K562 (cell line): ENCODE results near the gene TFEC. TPM values are rescaled to one million over a fixed set of nuclear protein-coding genes. Genes with fewer than 3 reads are reported as not detected.

Source experiments
- ATAC-seq: fragments of 200-7000 bp; cut with Tn5 transposase; 3 replicates; pipeline ENCODE4 v1.9.1; 2020; ENCODE audit warnings: moderate library complexity
- BruUV-seq: library from RNA; stranded (reverse); fragments of 400-500 nt; replicated peaks from 2 replicates; lab custom pipeline; 2021; lab: Mats Ljungman, UMichigan
- CTCF ChIA-PET: fragments of 300-600 bp; formaldehyde crosslinking; extraction: SDS; loops from one replicate; lab custom pipeline; 2021; ENCODE audit warnings: low intra/inter-chr PET ratio; lab: Yijun Ruan, JAX
- POLR2A ChIA-PET: fragments of 300-600, 350-650 bp; sonication (Branson Sonifier 250); formaldehyde crosslinking; extraction: SDS; loops from one replicate; lab custom pipeline; 2021; ENCODE audit warnings: antibody characterized with exemption, inconsistent platforms; lab: Yijun Ruan, JAX
- DNase-seq, 4 experiments: peaks; one replicate each; pipeline versions ENCODE4 v3.0.0 to v3.0.0-alpha.2; 2011 to 2018; ENCODE audit warnings: low spot score in 3 of 4, mixed read lengths in 3 of 4; ENCODE audit errors: extremely low read depth in 1 of 4
- FAIRE-seq: peaks from 2 replicates; lab custom pipeline; 2011; peaks lifted over from hg19 to GRCh38; lab: Jason Lieb, UNC
- H2AFZ ChIP-seq: 2 replicates; pipeline ENCODE4 v1.6.0; 2011; ENCODE audit warnings: low read depth, low read length, control low read depth, inconsistent platforms
- H3K27ac ChIP-seq: fragments of 200-600 bp; 3 replicates; pipeline ENCODE4 v1.8.0; 2011; ENCODE audit warnings: low read depth, mild to moderate bottlenecking, control low read depth, inconsistent platforms, low read length, moderate library complexity, mixed read lengths; ENCODE audit errors: extremely low read depth
- H3K27me3 ChIP-seq, 2 experiments: fragments of 300-600 bp in 1 of 2; 2 replicates in 1 of 2; 3 replicates in 1 of 2; pipeline versions ENCODE4 v1.6.0 to v1.8.0; 2011; ENCODE audit warnings: inconsistent platforms in 2 of 2, low read length in 2 of 2, mild to moderate bottlenecking in 1 of 2, mixed read lengths in 1 of 2, moderate library complexity in 1 of 2; ENCODE audit not compliant: control insufficient read depth in 2 of 2, insufficient read depth in 2 of 2
- H3K36me3 ChIP-seq: fragments of 300-600 bp; 3 replicates; pipeline ENCODE4 v1.8.0; 2011; ENCODE audit warnings: mild to moderate bottlenecking, low read length, inconsistent platforms; ENCODE audit not compliant: control insufficient read depth, insufficient read depth
- H3K4me1 ChIP-seq, 2 experiments: fragments of 200-600 bp in 1 of 2; replicated peaks in 1 of 2; 2 replicates in 1 of 2; 3 replicates in 1 of 2; pipeline versions ENCODE4 v1.5.1 to v1.8.0; 2011; ENCODE audit warnings: inconsistent platforms in 2 of 2, low read length in 2 of 2, mild to moderate bottlenecking in 1 of 2, mixed read lengths in 1 of 2, moderate library complexity in 1 of 2; ENCODE audit not compliant: control insufficient read depth in 2 of 2, insufficient read depth in 2 of 2
- H3K4me2 ChIP-seq: 2 replicates; pipeline ENCODE4 v1.6.1; 2011; ENCODE audit warnings: low read length, control low read depth, inconsistent platforms, mixed read lengths; ENCODE audit not compliant: insufficient read depth
- H3K4me3 ChIP-seq: fragments of 200-600 bp; sonication (generic), shearing (Covaris generic); 2 replicates; pipeline ENCODE4 v1.5.1; 2016; ENCODE audit warnings: control low read depth, inconsistent platforms
- H3K79me2 ChIP-seq: fragments of 200-600 bp; 3 replicates; pipeline ENCODE4 v1.8.0; 2011; ENCODE audit warnings: low read length, inconsistent platforms; ENCODE audit not compliant: control insufficient read depth, insufficient read depth
- H3K9ac ChIP-seq, 2 experiments: 2 replicates each; pipeline versions ENCODE4 v1.6.0 to v1.6.1; 2011; ENCODE audit warnings: low read depth in 2 of 2, low read length in 2 of 2, control low read depth in 1 of 2, inconsistent platforms in 1 of 2, mild to moderate bottlenecking in 1 of 2, mixed read lengths in 1 of 2; ENCODE audit not compliant: insufficient read depth in 1 of 2
- H3K9me1 ChIP-seq: one replicate; pipeline ENCODE4 v1.6.0; 2011; ENCODE audit warnings: inconsistent platforms, mild to moderate bottlenecking, low read length, moderate library complexity; ENCODE audit not compliant: control insufficient read depth, insufficient read depth
- H3K9me3 ChIP-seq: replicated peaks from 2 replicates; pipeline ENCODE4 v1.5.1; 2011; ENCODE audit warnings: low read depth, low read length, inconsistent platforms; ENCODE audit not compliant: control insufficient read depth, insufficient read depth
- H4K20me1 ChIP-seq: replicated peaks from 2 replicates; pipeline ENCODE4 v1.6.1; 2011; ENCODE audit warnings: low read length, inconsistent platforms, mixed read lengths; ENCODE audit not compliant: control insufficient read depth, insufficient read depth
- ATF1 ChIP-seq, 2 experiments: fragments of 450-650 bp in 1 of 2; IDR thresholded peaks; 2 replicates each; pipeline ENCODE4 v1.6.1; 2016; ENCODE audit warnings: missing compliant biosample characterization in 1 of 2, missing genetic modification characterization in 1 of 2
- POLR2B ChIP-seq: fragments of 450-650 bp; IDR thresholded peaks from 2 replicates; pipeline ENCODE4 v1.6.1; 2018; ENCODE audit warnings: low read depth; ENCODE audit not compliant: partially characterized antibody
- ZNF232 ChIP-seq: sonication (generic); formaldehyde crosslinking; IDR thresholded peaks from 2 replicates; pipeline ENCODE4 v1.8.0; 2022; ENCODE audit warnings: mild to moderate bottlenecking, missing genetic modification reagents
- WGBS: fragments of 100-300 bp; shearing (Covaris generic); methylation state at CpG from one replicate; pipeline ENCODE4 v1.1.6; 2016; ENCODE audit warnings: low coverage, mixed read lengths; ENCODE audit not compliant: insufficient coverage; ENCODE audit errors: missing lambda C conversion rate; 5-methylcytosine and 5-hydroxymethylcytosine counted together
- in situ Hi-C: fragments of 300-500 bp; cut with MboI; formaldehyde crosslinking; loops from 4 replicates; pipeline ENCODE4 v1.15.0; 2018; ENCODE audit warnings: inconsistent platforms, mixed read lengths
- intact Hi-C: fragments of 100-400 bp; cut with micrococcal nuclease; formaldehyde crosslinking; loops from 2 replicates; pipeline ENCODE4 v1.14.2; 2022
- polyA plus RNA-seq, 8 experiments: library from polyadenylated mRNA; depleted of rRNA in 4 of 8; stranded (reverse) in 5 of 8; unstranded in 3 of 8; fragments of >200 nt; fragmentation: Nextera tagmentation in 2 of 8; fragmentation: Illumina TruSeq in 1 of 8; extraction: Ambion mirVana in 2 of 8; extraction: Trizol in 1 of 8; gene quantifications; 2 replicates each; pipeline versions ENCODE4 v1.2.1 to v1.2.3, GENCODE V29; 2011 to 2014; ENCODE audit warnings: inconsistent platforms in 1 of 8, missing spikeins in 1 of 8
- total RNA-seq, 7 experiments: library from RNA; depleted of rRNA in 6 of 7; stranded (reverse); fragments of >200 nt in 6 of 7; fragmentation: Illumina TruSeq in 2 of 7; extraction: Trizol in 2 of 7; gene quantifications; 2 replicates each; pipeline versions ENCODE4 v1.2.1 to v1.2.3, GENCODE V29; 2011 to 2021; ENCODE audit warnings: low replicate concordance in 1 of 7

The TFEC gene
- total and polyA plus RNA-seq, 9 of the 15 experiments (the other 6 are each of a cell fraction or from before 2014, with no cell fraction given) = 0.01 TPM; not detected in 8

DNA sequence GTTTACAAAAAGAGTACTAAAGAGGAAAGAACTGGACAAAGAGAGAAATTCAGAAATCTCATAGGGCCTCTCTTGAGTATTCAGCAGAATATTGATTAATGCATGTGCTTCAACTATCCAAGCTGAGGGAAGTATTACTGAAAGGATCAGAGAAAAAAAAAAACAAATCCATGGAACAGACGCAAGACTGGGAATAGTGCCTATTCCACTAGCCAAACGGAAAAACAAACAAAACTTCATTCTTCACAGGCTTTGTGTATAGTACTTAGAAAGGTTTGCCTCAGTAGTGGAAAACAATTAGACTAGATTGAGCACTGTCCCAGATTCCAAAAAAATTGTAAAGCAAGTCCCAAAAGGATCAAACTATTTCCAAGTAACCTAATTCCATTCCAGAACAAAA, 106.2 kb downstream of the TFEC start:
- POLR2A ChIA-PET = no interaction called here

DNA sequence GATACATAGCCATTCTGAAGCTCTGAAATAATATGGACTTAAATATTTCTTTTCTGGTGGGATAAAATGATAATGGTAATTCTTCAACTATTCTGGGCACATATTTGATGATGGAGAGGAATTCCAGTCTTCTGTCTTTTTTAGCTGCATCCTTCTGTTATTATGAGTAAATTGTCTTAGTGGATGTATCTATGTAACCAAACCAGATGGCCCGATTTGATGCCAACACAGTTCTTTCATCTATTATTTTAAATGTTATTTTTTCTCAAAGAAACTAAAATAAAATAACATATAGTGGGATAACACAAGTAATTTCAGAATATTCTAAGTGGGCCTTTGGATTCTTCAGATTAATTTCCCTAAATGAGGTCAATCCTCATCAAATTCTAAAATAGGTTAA, 110.2 kb downstream of the TFEC start:
- ChIA-PET POLR2A (no interaction called here), CTCF (no interaction called here)
- Histone ChIP-seq H3K9ac (no peak overlapping the region), H3K9me1 (no peaks in the 10 kb centered on the region), H2AFZ (no peak overlapping the region), H3K4me1 (no peaks in the 10 kb centered on the region), H3K36me3 (no peaks in the 10 kb centered on the region), H3K4me2 (no peak overlapping the region), H3K27me3 (no peaks in the 10 kb centered on the region), H3K4me3 (no peak overlapping the region), H3K79me2 (no peaks in the 10 kb centered on the region), H4K20me1 (no peaks in the 10 kb centered on the region), H3K27ac (no peak overlapping the region), H3K9me3 (no peaks in the 10 kb centered on the region; the same call in 1 of the 2 replicates)
- no peak for DNase-seq
- in situ Hi-C loops = no loop called here
- intact Hi-C loops = no loop called here
- no TSS peak for BruUV-seq
- FAIRE-seq = no peak
- ATAC-seq = no peak
- no peak for TF ChIP-seq POLR2B
- WGBS = 5% methylated on average over 1 of the region's 1 CpG

More for the DNA sequence above, 106.2 kb downstream of the TFEC start:
- no peak for FAIRE-seq
- no peak overlapping the region for H3K4me3 ChIP-seq
- no peaks in the 10 kb centered on the region for H3K9me1 ChIP-seq
- H2AFZ ChIP-seq = no peak overlapping the region
- H3K4me2 ChIP-seq = no peak overlapping the region
- no peak for TF ChIP-seq ZNF232 (CRISPR knock-in tag)
- TF ChIP-seq ATF1 (CRISPR knock-in tag; IDR thresholded peaks at IDR 0.05) = no peak
- TF ChIP-seq ATF1 (tag; IDR thresholded peaks at IDR 0.05) = no peak
- in situ Hi-C loops = no loop called here
- H3K79me2 ChIP-seq = no peaks in the 10 kb centered on the region
- 0% methylated on average over 2 of the region's 2 CpGs for WGBS
- no peak overlapping the region for H3K27ac ChIP-seq
- no peaks in the 10 kb centered on the region for H3K36me3 ChIP-seq
- intact Hi-C loops = no loop called here
- ATAC-seq = no peak
- no TSS peak for BruUV-seq
- no peaks in the 10 kb centered on the region for H3K4me1 ChIP-seq
- CTCF ChIA-PET = no interaction called here
- no peak for DNase-seq
- no peaks in the 10 kb centered on the region; the same call in 1 of the 2 replicates for H3K9me3 ChIP-seq
- no peak overlapping the region for H3K9ac ChIP-seq
- no peaks in the 10 kb centered on the region for H4K20me1 ChIP-seq
- H3K27me3 ChIP-seq = no peaks in the 10 kb centered on the region
